Upper lobe of left lung (tissue), 4 donors: ENCODE results near the gene FREM1.

Source experiments
- POLR2A ChIP-seq, 4 donors: fragments of 450-650 bp; IDR thresholded peaks; one replicate each; pipeline ENCODE4 v1.5.1; 2016 to 2017; ENCODE audit warnings: antibody characterized with exemption in 4 of 4, mild to moderate bottlenecking in 2 of 4
- POLR2AphosphoS5 ChIP-seq, 2 donors: sonication (generic); formaldehyde crosslinking; IDR thresholded peaks; one replicate each; pipeline ENCODE4 v1.5.1; 2017; ENCODE audit warnings: antibody characterized with exemption in 2 of 2
- TF ChIP-seq, protein P1 (sequence below), 6 experiments: fragments of 450-650 bp in 4 of 6; fragments of 200-600 bp in 2 of 6; sonication (generic) in 2 of 6; IDR thresholded peaks; one replicate each; pipeline ENCODE4 v1.5.1; 2016 to 2019; ENCODE audit warnings: antibody characterized with exemption in 6 of 6

DNA sequence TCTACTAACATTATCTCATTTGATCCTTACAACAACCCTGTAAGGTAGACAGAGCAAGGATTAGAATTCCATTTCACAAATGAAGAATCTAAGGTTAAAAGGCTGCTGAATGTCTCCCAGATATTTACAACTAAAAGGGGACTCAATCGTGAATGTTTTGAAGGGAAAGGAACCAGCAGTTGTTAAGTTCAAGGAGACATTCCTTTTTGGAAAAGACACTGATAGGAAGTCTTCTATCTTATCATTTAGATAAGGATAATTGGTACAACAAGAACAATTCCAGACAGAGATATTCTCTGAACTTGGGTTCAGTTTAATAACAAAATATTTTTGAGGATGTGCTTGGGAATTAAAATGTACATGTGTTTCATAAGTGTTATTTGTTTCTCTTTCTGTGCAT lies 150.2 kb downstream of the FREM1 start:
- TF ChIP-seq, protein P1, sequence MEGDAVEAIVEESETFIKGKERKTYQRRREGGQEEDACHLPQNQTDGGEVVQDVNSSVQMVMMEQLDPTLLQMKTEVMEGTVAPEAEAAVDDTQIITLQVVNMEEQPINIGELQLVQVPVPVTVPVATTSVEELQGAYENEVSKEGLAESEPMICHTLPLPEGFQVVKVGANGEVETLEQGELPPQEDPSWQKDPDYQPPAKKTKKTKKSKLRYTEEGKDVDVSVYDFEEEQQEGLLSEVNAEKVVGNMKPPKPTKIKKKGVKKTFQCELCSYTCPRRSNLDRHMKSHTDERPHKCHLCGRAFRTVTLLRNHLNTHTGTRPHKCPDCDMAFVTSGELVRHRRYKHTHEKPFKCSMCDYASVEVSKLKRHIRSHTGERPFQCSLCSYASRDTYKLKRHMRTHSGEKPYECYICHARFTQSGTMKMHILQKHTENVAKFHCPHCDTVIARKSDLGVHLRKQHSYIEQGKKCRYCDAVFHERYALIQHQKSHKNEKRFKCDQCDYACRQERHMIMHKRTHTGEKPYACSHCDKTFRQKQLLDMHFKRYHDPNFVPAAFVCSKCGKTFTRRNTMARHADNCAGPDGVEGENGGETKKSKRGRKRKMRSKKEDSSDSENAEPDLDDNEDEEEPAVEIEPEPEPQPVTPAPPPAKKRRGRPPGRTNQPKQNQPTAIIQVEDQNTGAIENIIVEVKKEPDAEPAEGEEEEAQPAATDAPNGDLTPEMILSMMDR (IDR thresholded peaks at IDR 0.05), result no peak
- TF ChIP-seq POLR2A (IDR thresholded peaks at IDR 0.05) (no peak), POLR2AphosphoS5 (IDR thresholded peaks at IDR 0.05) (no peak)
